HCT116 (cell line): ENCODE results near the gene ATXN7L2. TPM values are rescaled to one million over a fixed set of nuclear protein-coding genes. Genes with fewer than 3 reads are reported as not detected.

Experiments
- ATAC-seq: fragments of 200-7000 bp; cut with Tn5 transposase; 2 replicates; pipeline ENCODE4 v1.9.1; 2020; ENCODE audit warnings: mild to moderate bottlenecking, moderate library complexity
- BruUV-seq: library from RNA; stranded (reverse); fragments of 400-500 nt; replicated peaks from 2 replicates; lab custom pipeline; 2021; lab: Mats Ljungman, UMichigan
- CTCF ChIA-PET: fragments of 300-600 bp; sonication (Branson Sonifier 250); formaldehyde crosslinking; loops from one replicate; lab custom pipeline; 2021; ENCODE audit warnings: antibody characterized with exemption; lab: Charles Lee
- POLR2A ChIA-PET: fragments of 300-600, 350-600 bp; sonication (Branson Sonifier 250); formaldehyde crosslinking; loops from one replicate; lab custom pipeline; 2021; ENCODE audit warnings: antibody characterized with exemption; lab: Charles Lee
- RAD21 ChIA-PET, 2 experiments: fragments of 300-600 bp; sonication (Branson Sonifier 250); formaldehyde crosslinking; loops; one replicate each; lab custom pipeline; 2023; ENCODE audit warnings: low total read pairs in 2 of 2; ENCODE audit not compliant: uncharacterized antibody in 2 of 2, unreplicated experiment in 2 of 2, low non-redundant PET in 1 of 2; lab: Charles Lee
- DNase-seq: peaks from one replicate; pipeline ENCODE4 v3.0.0-alpha.2; 2010; ENCODE audit warnings: low read depth, low spot score
- H2AFZ ChIP-seq: fragments of 200-600 bp; shearing (Covaris generic), sonication (generic); 2 replicates; pipeline ENCODE4 v1.6.1; 2017; ENCODE audit warnings: low read depth, mixed run types, mixed read lengths, antibody characterized with exemption, low read length; ENCODE audit not compliant: poor library complexity, severe bottlenecking
- H3K27ac ChIP-seq: 2 replicates; pipeline ENCODE4 v1.5.1; 2012; ENCODE audit warnings: low read depth, low read length
- H3K27me3 ChIP-seq: fragments of 200-600 bp; sonication (generic); 2 replicates; pipeline ENCODE4 v1.6.1; 2016; ENCODE audit warnings: mixed run types, low read length, mixed read lengths; ENCODE audit not compliant: insufficient read depth
- H3K36me3 ChIP-seq, 2 experiments: fragments of 200-500 bp in 1 of 2; fragments of 200-600 bp in 1 of 2; sonication (Bioruptor generic) in 1 of 2; sonication (generic) in 1 of 2; 2 replicates each; pipeline versions ENCODE4 v1.5.1 to v1.6.1; 2014 to 2016; ENCODE audit warnings: low read length in 2 of 2, inconsistent platforms in 1 of 2, mixed read lengths in 1 of 2, mixed run types in 1 of 2; ENCODE audit not compliant: insufficient read depth in 2 of 2, control insufficient read depth in 1 of 2
- H3K4me1 ChIP-seq, 2 experiments: fragments of 200-600 bp in 1 of 2; sonication (generic) in 1 of 2; 2 replicates each; pipeline versions ENCODE4 v1.5.1 to v1.6.1; 2012 to 2017; ENCODE audit warnings: low read length in 2 of 2, inconsistent platforms in 1 of 2, mild to moderate bottlenecking in 1 of 2, mixed read lengths in 1 of 2, mixed run types in 1 of 2, moderate library complexity in 1 of 2; ENCODE audit not compliant: insufficient read depth in 2 of 2, control insufficient read depth in 1 of 2
- H3K4me2 ChIP-seq: fragments of 200-600 bp; sonication (generic); 2 replicates; pipeline ENCODE4 v1.6.1; 2017; ENCODE audit warnings: mixed run types, low read length, mixed read lengths
- H3K4me3 ChIP-seq, 2 experiments: fragments of 200-600 bp in 1 of 2; sonication (generic) in 1 of 2; replicated peaks in 1 of 2; 2 replicates each; pipeline ENCODE4 v1.5.1; 2011 to 2016; ENCODE audit warnings: low read length in 2 of 2, control low read depth in 1 of 2, low read depth in 1 of 2, mild to moderate bottlenecking in 1 of 2, mixed read lengths in 1 of 2, mixed run types in 1 of 2
- H3K79me2 ChIP-seq: fragments of 200-600 bp; sonication (generic); 2 replicates; pipeline ENCODE4 v1.6.1; 2017; ENCODE audit warnings: mild to moderate bottlenecking, mixed run types, low read length, moderate library complexity, mixed read lengths; ENCODE audit not compliant: insufficient read depth
- H3K9ac ChIP-seq: fragments of 200-600 bp; sonication (generic); 2 replicates; pipeline ENCODE4 v1.6.1; 2016; ENCODE audit warnings: low read length, mixed read lengths
- H3K9me2 ChIP-seq: fragments of 200-600 bp; sonication (generic), shearing (Covaris generic); 2 replicates; pipeline ENCODE4 v1.6.1; 2017; ENCODE audit warnings: mixed run types, mild to moderate bottlenecking, moderate library complexity; ENCODE audit not compliant: insufficient read depth
- H3K9me3 ChIP-seq, 2 experiments: fragments of 200-500 bp in 1 of 2; fragments of 200-600 bp in 1 of 2; sonication (Bioruptor generic) in 1 of 2; sonication (generic) in 1 of 2; 2 replicates each; pipeline ENCODE4 v1.6.1; 2014 to 2017; ENCODE audit warnings: low read length in 2 of 2, mixed read lengths in 2 of 2, inconsistent platforms in 1 of 2, low read depth in 1 of 2, mild to moderate bottlenecking in 1 of 2, mixed run types in 1 of 2, moderate library complexity in 1 of 2; ENCODE audit not compliant: control insufficient read depth in 1 of 2, insufficient read depth in 1 of 2
- H4K20me1 ChIP-seq: fragments of 200-600 bp; sonication (generic), shearing (Covaris generic); 2 replicates; pipeline ENCODE4 v1.6.1; 2017; ENCODE audit warnings: mixed run types, mild to moderate bottlenecking, moderate library complexity; ENCODE audit not compliant: insufficient read depth
- ATF3 ChIP-seq: IDR thresholded peaks from 2 replicates; pipeline ENCODE4 v1.6.1; 2012
- CBX3 ChIP-seq: IDR thresholded peaks from 2 replicates; pipeline ENCODE4 v1.6.1; 2012; ENCODE audit warnings: low read depth
- CEBPB ChIP-seq: IDR thresholded peaks from 2 replicates; pipeline ENCODE4 v1.6.1; 2012; ENCODE audit warnings: low read depth
- CTCF ChIP-seq, 3 experiments: fragments of 200-600 bp in 1 of 3; sonication (generic) in 1 of 3; IDR thresholded peaks in 2 of 3; conservative IDR thresholded peaks in 1 of 3; 2 replicates each; pipeline ENCODE4 v1.5.1; 2012 to 2017; ENCODE audit warnings: low read depth in 2 of 3, low read length in 2 of 3, antibody characterized with exemption in 1 of 3, borderline replicate concordance in 1 of 3, control low read depth in 1 of 3, mild to moderate bottlenecking in 1 of 3, mixed read lengths in 1 of 3, mixed run types in 1 of 3, moderate library complexity in 1 of 3; ENCODE audit not compliant: insufficient read depth in 1 of 3
- EGR1 ChIP-seq: IDR thresholded peaks from 2 replicates; pipeline ENCODE4 v1.6.1; 2012; ENCODE audit warnings: low read depth
- ELF1 ChIP-seq: IDR thresholded peaks from 2 replicates; pipeline ENCODE4 v1.6.1; 2012; ENCODE audit warnings: low read depth, borderline replicate concordance
- EZH2 ChIP-seq: fragments of 200-600 bp; sonication (generic); IDR thresholded peaks from 2 replicates; pipeline ENCODE4 v1.6.1; 2017; ENCODE audit warnings: antibody characterized with exemption, mixed run types
- EZH2phosphoT487 ChIP-seq: fragments of 200-600 bp; IDR thresholded peaks from 2 replicates; pipeline ENCODE4 v1.6.1; 2018; ENCODE audit warnings: antibody characterized with exemption, borderline replicate concordance
- FOSL1 ChIP-seq: IDR thresholded peaks from 2 replicates; pipeline ENCODE4 v1.6.1; 2012; ENCODE audit warnings: low read depth
- JUND ChIP-seq: IDR thresholded peaks from 2 replicates; pipeline ENCODE4 v1.6.1; 2012
- POLR2A ChIP-seq: IDR thresholded peaks from 2 replicates; pipeline ENCODE4 v1.7.0; 2011; ENCODE audit warnings: borderline replicate concordance; ENCODE audit not compliant: insufficient read depth, insufficient read length; ENCODE audit errors: extremely low read depth
- POLR2AphosphoS5 ChIP-seq: IDR thresholded peaks from 2 replicates; pipeline ENCODE4 v1.6.1; 2011; ENCODE audit warnings: mild to moderate bottlenecking, low read depth, low read length, moderate library complexity
- SP1 ChIP-seq: IDR thresholded peaks from 2 replicates; pipeline ENCODE4 v1.6.1; 2012; ENCODE audit warnings: low read depth
- TCF7L2 ChIP-seq: IDR thresholded peaks from 2 replicates; pipeline ENCODE4 v1.7.0; 2011; ENCODE audit warnings: borderline replicate concordance, inconsistent platforms; ENCODE audit not compliant: insufficient read depth, insufficient read length; ENCODE audit errors: extremely low read depth
- YY1 ChIP-seq: IDR thresholded peaks from 2 replicates; pipeline ENCODE4 v1.6.1; 2011; ENCODE audit warnings: low read length, low read depth, moderate library complexity, mild to moderate bottlenecking; ENCODE audit not compliant: insufficient replicate concordance; ENCODE audit errors: extremely low read depth
- ZBTB33 ChIP-seq: IDR thresholded peaks from 2 replicates; pipeline ENCODE4 v1.6.1; 2011; ENCODE audit warnings: mild to moderate bottlenecking, low read length, moderate library complexity; ENCODE audit not compliant: insufficient replicate concordance; ENCODE audit errors: extremely low read depth
- ZFX ChIP-seq: fragments of 450-650 bp; IDR thresholded peaks from 2 replicates; pipeline ENCODE4 v1.6.1; 2017
- ZNF274 ChIP-seq: fragments of 200-500 bp; sonication (Bioruptor generic); IDR thresholded peaks from 2 replicates; pipeline ENCODE4 v1.6.1; 2014; ENCODE audit warnings: mild to moderate bottlenecking, low read depth, low read length, inconsistent platforms
- intact Hi-C: fragments of 100-400 bp; cut with micrococcal nuclease; formaldehyde crosslinking; loops from 2 replicates; pipeline ENCODE4 v1.10.0; 2022
- total RNA-seq: library from RNA; stranded (reverse); gene quantifications from one replicate; pipeline ENCODE4 v1.2.1, GENCODE V29; 2021; ENCODE audit not compliant: unreplicated experiment

ATXN7L2 gene
- total RNA-seq, 1 experiment from 2014 or later, result 7.2 TPM

- CTCF ChIA-PET, result no interaction called here
- H2AFZ ChIP-seq, result no peak overlapping the region
Measured at GRCh38 chr1:109474697-109475096, 9.0 kb upstream of the ATXN7L2 start.

GRCh38 chr1:109475261-109475660 lies 8.4 kb upstream of the ATXN7L2 start:
- H4K20me1 ChIP-seq, result no peaks in the 10 kb centered on the region
- no peaks in the 10 kb centered on the region for H3K36me3 ChIP-seq
- H3K9me2 ChIP-seq, result no peaks in the 10 kb centered on the region
- ChIA-PET POLR2A (no interaction called here), RAD21 (no interaction called here), CTCF (no interaction called here)
- H3K9ac ChIP-seq, result no peak overlapping the region
- DNase-seq (no peak), ATAC-seq (no peak)
- H3K4me3 ChIP-seq, result no peak overlapping the region
- H3K27me3 ChIP-seq, result peaks cover 23% of the 10 kb centered on the region
- H3K4me2 ChIP-seq, result no peak overlapping the region
- no peak overlapping the region for H3K27ac ChIP-seq
- H2AFZ ChIP-seq, result no peak overlapping the region
- BruUV-seq, result no TSS peak
- intact Hi-C loops, result no loop called here
- H3K79me2 ChIP-seq, result no peaks in the 10 kb centered on the region
- no peaks in the 10 kb centered on the region for H3K9me3 ChIP-seq
- peaks cover 3 to 11% of the 10 kb centered on the region in 2 experiments; a peak in 3 of 4 replicates for H3K4me1 ChIP-seq
- TF ChIP-seq ZFX (no peak), TCF7L2 (no peak), POLR2AphosphoS5 (no peak), CEBPB (no peak), ZBTB33 (no peak), POLR2A (no peak), ZNF274 (no peak), EZH2 (no peak), ELF1 (no peak), CTCF (IDR thresholded peaks at IDR 0.05 in 2 of 3, conservative IDR thresholded peaks at IDR 0.05 in 1 of 3; ENCODE audit: borderline replicate concordance in 1 of 3, insufficient read depth in 1 of 3, low read depth in 2 of 3, low read length in 2 of 3) (no peak), EGR1 (no peak), JUND (no peak), CBX3 (no peak), EZH2phosphoT487 (no peak), SP1 (no peak), ATF3 (no peak)

More at GRCh38 chr1:109474697-109475096, 9.0 kb upstream of the ATXN7L2 start:
- Histone ChIP-seq H3K4me1 (peaks cover 3 to 11% of the 10 kb centered on the region in 2 experiments; a peak in 3 of 4 replicates), H3K9me3 (no peaks in the 10 kb centered on the region), H3K27ac (no peak overlapping the region), H3K9ac (no peak overlapping the region), H3K4me2 (no peak overlapping the region), H3K36me3 (no peaks in the 10 kb centered on the region), H3K4me3 (no peak overlapping the region), H4K20me1 (no peaks in the 10 kb centered on the region), H3K79me2 (no peaks in the 10 kb centered on the region), H3K27me3 (peaks cover 25% of the 10 kb centered on the region), H3K9me2 (no peaks in the 10 kb centered on the region)
- POLR2A ChIA-PET, result no interaction called here
- ATAC-seq (no peak), DNase-seq (no peak)
- intact Hi-C loops, result no loop called here
- TF ChIP-seq POLR2A (no peak), YY1 (no peak), EZH2 (no peak), CEBPB (no peak), JUND (no peak), ZFX (no peak), FOSL1 (no peak), CBX3 (no peak)
- TF ChIP-seq, all 23 proteins: peak for 0
- no TSS peak for BruUV-seq
- RAD21 ChIA-PET, result no interaction called here
